ENCODE results near the gene PRSS8.
"Not testable (repeated sequence)": the region's sequence is repeated elsewhere in the genome, so short reads cannot be mapped to it uniquely, and the experiment has no call there.

Gene PRSS8

GRCh38 chr16:31135535-31136286 is at the start of gene PRSS8:
Gene PRSS8, minus strand, starts transcription at chr16:31135727. Its CDS starts 229 bp downstream, at chr16:31135498.
- intact Hi-C loops (cut with DNase I) = no loop called here
- no peak for DNase-seq

GRCh38 chr16:31184888-31185287 is 49.4 kb upstream of the PRSS8 start:
- intact Hi-C loops (cut with DNase I) = loop anchor here (10.0 kb wide), 1 partner anchor 270 kb away; the partner anchor contains the start of gene ARMC5

GRCh38 chr16:31183432-31184428 is 48.2 kb upstream of the PRSS8 start:
- intact Hi-C loops (cut with DNase I) = loop anchor here (10.0 kb wide), 1 partner anchor 271 kb away; the partner anchor contains the start of gene ARMC5

More at GRCh38 chr16:31184888-31185287, 49.4 kb upstream of the PRSS8 start:
- DNase-seq = peak in 2 of 10 donors; percentile 30 to 57

GRCh38 chr16:31182391-31182790 is 46.9 kb upstream of the PRSS8 start:
- intact Hi-C loops (cut with DNase I) = loop anchor here (10.0 kb wide), 1 partner anchor 272 kb away; the partner anchor contains the start of gene ARMC5
- peak in 1 of 10 donors; percentile 21 for DNase-seq

More at GRCh38 chr16:31183432-31184428, 48.2 kb upstream of the PRSS8 start:
- peak in 1 of 10 donors; percentile 46 for DNase-seq

GRCh38 chr16:31181102-31181830 is 45.7 kb upstream of the PRSS8 start:
- intact Hi-C loops (cut with DNase I) = loop anchor here (2.0 to 10.0 kb wide), 2 partner anchors 38 to 274 kb away; partner anchors contain the start of gene ARMC5
- DNase-seq = peak in 2 of 10 donors; percentile 72 to 84

GRCh38 chr16:31179747-31180459 is 44.4 kb upstream of the PRSS8 start, which contains the start of gene FUS:
Gene FUS, plus strand, starts transcription at chr16:31180139. Its CDS starts 76 bp downstream, at chr16:31180215.
- peak; percentile 84 to 98 (median 90) for DNase-seq
- intact Hi-C loops (cut with DNase I) = loop anchor here (2.0 to 10.0 kb wide), 2 partner anchors 37 to 275 kb away; partner anchors contain the start of gene ARMC5

- intact Hi-C loops (cut with DNase I) = no loop called here
- DNase-seq = peak in 1 of 10 donors; percentile 86
Observed at GRCh38 chr16:31179219-31179746, 43.8 kb upstream of the PRSS8 start.

- DNase-seq = peak in 1 of 10 donors; percentile 2
- intact Hi-C loops (cut with DNase I) = no loop called here
Observed at GRCh38 chr16:31177136-31177535, 41.6 kb upstream of the PRSS8 start.

- intact Hi-C loops (cut with DNase I) = not testable (repeated sequence)
- peak in 1 of 10 donors; percentile 15 for DNase-seq
Observed at GRCh38 chr16:31170048-31170447, 34.5 kb upstream of the PRSS8 start.

GRCh38 chr16:31168848-31169247 is 33.3 kb upstream of the PRSS8 start:
- no peak for DNase-seq

GRCh38 chr16:31167315-31167714 is 31.8 kb upstream of the PRSS8 start:
- peak in 1 of 10 donors; percentile 2 for DNase-seq
- intact Hi-C loops (cut with DNase I) = no loop called here

More at GRCh38 chr16:31168848-31169247, 33.3 kb upstream of the PRSS8 start:
- intact Hi-C loops (cut with DNase I) = no loop called here

GRCh38 chr16:31157136-31157535 is 21.6 kb upstream of the PRSS8 start:
- intact Hi-C loops (cut with DNase I) = no loop called here
- DNase-seq = no peak

- intact Hi-C loops (cut with DNase I) = not testable (repeated sequence)
Observed at GRCh38 chr16:31150976-31151375, 15.4 kb upstream of the PRSS8 start.

GRCh38 chr16:31149894-31150890 is 14.7 kb upstream of the PRSS8 start, which contains the start of gene PRSS36:
Gene PRSS36, minus strand, starts transcription at chr16:31150066. Its CDS starts 31 bp downstream, at chr16:31150035.
- intact Hi-C loops (cut with DNase I) = no loop called here
- no peak for DNase-seq

More at GRCh38 chr16:31150976-31151375, 15.4 kb upstream of the PRSS8 start:
- not testable (repeated sequence) for DNase-seq

- intact Hi-C loops (cut with DNase I) = no loop called here
- DNase-seq = no peak
Observed at GRCh38 chr16:31149332-31149731, 13.8 kb upstream of the PRSS8 start.

- intact Hi-C loops (cut with DNase I) = no loop called here
- no peak for DNase-seq
Observed at GRCh38 chr16:31148896-31149295, 13.4 kb upstream of the PRSS8 start.

GRCh38 chr16:31148281-31148728 is 12.8 kb upstream of the PRSS8 start:
- intact Hi-C loops (cut with DNase I) = no loop called here
- DNase-seq = no peak
